ENCODE measurements around the gene HLA-DOA.
A peak's percentile ranks its signal among the peaks of the same experiment; 100 is the strongest.

Gene HLA-DOA

GRCh38 chr6:33008944-33009861 is at the start of gene HLA-DOA:
HLA-DOA (minus strand) TSS chr6:33009591.
- no peak for DNase-seq

GRCh38 chr6:33057222-33058150 is 48.1 kb upstream of the HLA-DOA start:
- no peak for DNase-seq

- no peak for DNase-seq
Observed at GRCh38 chr6:33053230-33053629, 43.8 kb upstream of the HLA-DOA start.

DNA sequence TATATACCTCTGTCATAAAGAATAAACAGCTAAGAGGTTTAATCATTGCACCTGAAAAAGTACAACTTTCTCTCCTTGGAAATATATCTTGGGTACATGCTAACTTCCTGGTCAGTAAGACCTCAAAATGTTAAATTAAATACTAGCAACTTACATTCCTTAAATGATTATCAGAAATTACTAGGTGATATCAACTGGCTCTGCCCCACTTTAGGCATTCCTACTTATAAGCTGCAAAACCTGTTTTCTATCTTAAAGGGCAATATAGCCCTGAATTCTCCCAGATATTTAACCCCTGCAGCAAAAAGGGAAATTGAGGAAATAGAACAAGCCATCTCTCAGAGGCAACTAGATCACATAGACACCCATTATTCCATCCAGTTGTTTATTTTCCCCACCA is 43.2 kb upstream of the HLA-DOA start:
- no peak for DNase-seq

- no peak for DNase-seq
Observed at GRCh38 chr6:33050014-33050810, 40.8 kb upstream of the HLA-DOA start.

- DNase-seq: no peak
Observed at GRCh38 chr6:33049323-33050013, 40.1 kb upstream of the HLA-DOA start.

DNA sequence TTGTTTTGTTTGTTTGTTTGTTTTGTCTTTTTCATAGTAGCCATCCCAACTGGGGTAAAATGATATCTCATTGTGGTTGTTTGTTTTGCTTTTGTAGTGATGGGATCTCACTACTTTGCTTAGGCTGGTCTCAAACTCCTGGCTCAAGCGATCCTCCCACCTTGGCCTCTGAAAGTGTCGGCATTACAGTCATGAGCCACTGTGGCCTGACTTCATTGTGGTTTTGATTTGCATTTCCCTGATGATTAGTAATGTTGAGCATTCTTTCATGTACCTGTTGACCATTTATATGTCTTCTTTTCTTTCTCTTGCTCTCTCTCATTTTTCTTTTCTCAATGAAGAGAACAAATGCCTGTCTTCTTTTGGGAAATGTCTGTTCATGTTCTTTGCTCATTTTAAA is 30.8 kb upstream of the HLA-DOA start:
- DNase-seq: no peak

GRCh38 chr6:33036535-33036934 is 27.1 kb upstream of the HLA-DOA start:
- no peak for DNase-seq

- DNase-seq: no peak
Observed at GRCh38 chr6:33034554-33034953, 25.2 kb upstream of the HLA-DOA start.

DNA sequence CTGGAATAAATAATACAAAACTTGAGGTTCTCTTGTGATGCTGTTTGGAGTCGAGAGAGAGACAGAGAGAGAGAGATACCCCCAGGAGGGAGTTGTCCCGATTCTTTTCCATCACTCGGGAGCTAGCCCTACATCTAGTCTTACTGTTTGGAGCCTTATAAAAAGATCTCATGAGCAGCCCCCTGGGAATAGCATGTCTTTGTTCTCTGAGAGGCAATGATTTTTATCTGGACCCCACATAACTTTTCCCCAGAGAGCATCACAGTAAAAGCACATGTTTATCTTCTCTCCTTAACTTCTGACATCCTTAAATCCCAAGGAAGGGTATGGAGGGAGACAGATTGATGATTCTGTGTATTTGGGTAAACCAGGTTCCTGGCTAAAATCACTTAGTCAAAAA is 20.9 kb upstream of the HLA-DOA start:
- no peak for DNase-seq

DNA sequence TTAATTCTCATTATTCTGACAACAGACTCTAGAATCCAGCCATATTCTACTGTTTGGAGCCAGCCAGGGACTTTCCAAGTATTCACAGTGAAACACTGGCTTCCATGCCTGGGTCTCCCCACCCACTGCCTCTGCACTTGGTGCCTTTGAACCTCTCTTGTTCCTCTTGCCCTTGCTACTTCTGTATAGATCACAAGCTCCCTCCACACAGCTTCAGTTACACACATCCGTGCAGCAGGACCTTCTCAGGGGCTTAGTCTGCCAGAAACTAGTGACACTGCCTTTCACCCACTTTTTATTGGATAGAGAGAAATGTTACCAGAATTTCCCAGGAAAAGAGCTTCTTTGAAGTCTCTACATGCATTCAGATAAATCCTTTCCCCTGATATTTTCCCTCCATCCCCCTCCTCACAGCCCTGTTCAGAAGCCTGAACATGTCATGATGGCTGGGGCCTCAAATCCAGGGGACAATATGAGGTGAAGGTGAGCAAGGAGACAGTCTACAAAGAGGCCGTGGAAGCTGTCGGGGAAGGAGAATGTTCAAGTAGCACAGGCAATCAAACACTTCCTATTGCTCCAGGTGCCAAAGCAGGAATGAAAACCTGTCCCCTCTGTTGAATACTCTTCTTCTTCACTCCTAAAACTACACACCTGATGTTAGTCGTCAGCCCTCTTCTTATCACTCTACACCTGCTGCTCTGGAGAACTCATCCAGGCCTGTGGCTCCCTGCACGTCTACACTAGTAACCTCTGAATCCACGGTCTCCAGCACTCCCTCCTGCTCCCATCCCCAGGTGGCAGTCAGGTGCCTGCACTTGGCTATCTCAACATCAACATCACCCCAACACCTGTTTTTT is 20.2 kb upstream of the HLA-DOA start:
- DNase-seq: peak in 1 of 2 donors; percentile 66

GRCh38 chr6:33028220-33028849 is 18.9 kb upstream of the HLA-DOA start:
- no peak for DNase-seq

DNA sequence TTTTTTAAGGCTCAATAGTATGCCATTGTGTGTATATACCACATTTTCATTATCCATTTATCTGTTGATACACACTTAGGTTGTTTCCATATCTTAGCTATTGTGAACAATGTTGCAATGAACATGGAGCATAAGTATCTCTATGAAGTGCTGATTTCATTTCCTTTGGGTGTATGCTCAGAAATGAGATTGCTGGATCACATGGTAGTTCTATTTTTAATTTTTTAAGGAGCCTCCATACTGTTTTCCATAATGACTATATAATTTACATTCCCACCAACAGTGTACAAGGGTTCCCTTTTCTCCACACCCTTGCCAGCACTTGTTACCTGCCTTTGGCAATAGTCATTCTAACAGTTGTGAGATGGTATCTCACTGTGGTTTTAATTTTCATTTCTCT is 15.1 kb upstream of the HLA-DOA start:
- DNase-seq: no peak

DNA sequence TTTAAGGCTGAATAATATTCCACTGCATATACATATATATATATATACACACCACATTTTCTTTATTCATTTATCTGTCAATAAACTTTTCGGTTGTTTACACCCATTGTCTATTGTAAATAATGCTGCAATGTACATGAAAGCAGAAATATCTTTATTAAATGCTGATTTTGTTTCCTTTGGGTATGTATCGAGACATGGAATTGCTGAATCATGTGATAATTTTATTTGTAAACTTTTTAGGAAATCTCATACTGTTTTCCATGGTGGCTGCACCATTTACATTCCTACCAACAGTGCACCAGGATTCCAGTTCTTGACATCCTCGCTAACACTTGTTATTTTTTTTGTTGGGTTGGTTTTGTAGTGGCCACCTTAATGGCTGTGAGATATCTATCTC is 14.1 kb upstream of the HLA-DOA start:
- DNase-seq: no peak

DNA sequence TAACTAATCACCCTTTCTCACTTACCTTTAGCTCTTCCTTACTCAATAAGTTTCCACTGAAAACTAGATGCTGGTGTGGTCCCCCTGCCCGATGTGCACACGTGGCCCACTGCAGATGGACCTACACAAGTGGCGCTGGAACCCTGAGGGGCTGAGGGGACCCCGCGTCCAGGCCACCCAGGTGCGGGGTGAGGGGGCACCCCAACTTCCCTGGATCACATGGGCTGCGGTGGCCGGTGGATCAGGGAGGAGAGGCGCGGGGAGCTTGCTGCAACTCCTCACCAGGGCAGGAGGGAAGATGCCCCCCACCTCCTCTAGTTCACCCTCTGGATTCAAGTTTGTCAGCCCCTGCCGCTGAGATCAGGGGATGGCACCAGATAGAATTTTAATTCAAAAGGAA is 12.5 kb upstream of the HLA-DOA start:
- DNase-seq: no peak

GRCh38 chr6:33019372-33019771 is 10.0 kb upstream of the HLA-DOA start:
- DNase-seq: no peak

GRCh38 chr6:33018904-33019303 is 9.5 kb upstream of the HLA-DOA start:
- peak; percentile 23 to 36 for DNase-seq

- DNase-seq: no peak
Observed at GRCh38 chr6:33018418-33018817, 9.0 kb upstream of the HLA-DOA start.

DNA sequence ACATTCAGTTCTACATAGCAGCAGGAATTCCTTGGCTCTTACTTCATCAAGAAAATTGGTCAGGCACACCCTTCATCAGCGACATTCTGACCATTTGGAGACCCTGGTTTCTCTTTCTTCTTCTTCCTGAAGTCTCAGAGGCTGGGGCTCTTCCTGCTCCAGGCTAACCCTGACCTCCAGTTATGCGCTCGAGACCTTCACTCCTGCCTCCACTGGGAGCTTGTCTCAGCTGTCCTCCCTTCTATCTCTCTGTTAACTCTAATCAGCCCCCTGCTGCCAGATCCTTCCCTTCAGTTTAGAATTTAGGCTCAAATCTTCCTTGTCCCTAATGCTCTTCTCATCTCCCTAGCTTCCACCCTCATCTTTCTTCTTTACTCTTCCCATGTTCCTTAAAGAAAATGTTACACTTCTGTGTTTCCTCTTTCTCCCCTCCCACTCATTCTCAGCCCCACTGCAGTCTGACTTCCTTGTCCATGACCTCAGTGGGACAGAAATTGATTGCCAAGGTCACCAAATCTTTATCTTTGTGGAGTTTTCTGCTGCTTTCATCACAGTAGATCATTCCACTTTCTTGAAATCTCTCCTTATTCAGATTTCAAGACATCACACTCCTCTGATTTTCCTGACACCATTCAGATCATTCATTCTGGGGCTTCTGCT is 8.4 kb upstream of the HLA-DOA start:
- peak in 1 of 2 donors; percentile 2 for DNase-seq

DNA sequence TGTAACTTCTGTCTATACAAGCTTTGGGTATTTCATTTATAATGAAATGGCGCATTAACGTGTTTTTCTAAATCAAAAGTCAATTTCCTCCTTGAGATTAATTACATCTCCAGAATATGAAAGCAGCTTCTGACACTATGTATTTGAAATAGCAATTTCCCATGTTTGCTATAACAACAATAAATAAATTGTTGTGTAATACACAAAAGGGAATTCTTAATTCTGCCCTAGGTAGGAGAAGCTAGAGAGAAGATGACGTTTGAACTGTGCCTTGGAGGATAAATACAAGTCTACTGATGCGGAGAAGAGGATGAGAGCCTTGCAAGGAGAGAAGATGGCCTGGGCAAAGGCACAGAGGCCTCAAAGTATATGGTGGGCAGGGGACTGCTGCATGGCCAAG is 7.6 kb upstream of the HLA-DOA start:
- no peak for DNase-seq
